GM12878 (cell line): Measurements from ENCODE around the gene TXNDC12.

ENCODE experiments used
- BACH1 ChIP-seq: fragments of 450-650 bp; IDR thresholded peaks from 2 replicates; pipeline ENCODE4 v1.6.1; 2017; ENCODE audit warnings: mild to moderate bottlenecking, borderline replicate concordance
- EED ChIP-seq: sonication (generic); IDR thresholded peaks from 2 replicates; pipeline ENCODE4 v1.6.1; 2016; ENCODE audit warnings: antibody characterized with exemption, low read depth
- FOS ChIP-seq: IDR thresholded peaks from 3 replicates; pipeline ENCODE4 v1.6.1; 2011; ENCODE audit warnings: borderline replicate concordance; ENCODE audit not compliant: insufficient read length; ENCODE audit errors: extremely low read depth
- MYC ChIP-seq: IDR thresholded peaks from 2 replicates; pipeline ENCODE4 v1.6.1; 2011; ENCODE audit warnings: mild to moderate bottlenecking, low read length, moderate library complexity, inconsistent platforms; ENCODE audit not compliant: insufficient read depth, insufficient replicate concordance, insufficient read length, severe bottlenecking
- RAD21 ChIP-seq: IDR thresholded peaks from 2 replicates; pipeline ENCODE4 v1.6.1; 2011; ENCODE audit warnings: mild to moderate bottlenecking, low read depth, low read length, moderate library complexity; ENCODE audit not compliant: insufficient read depth
- STAT1 ChIP-seq: fragments of 450-650 bp; conservative IDR thresholded peaks from 2 replicates; pipeline ENCODE4 v1.6.1; 2014; ENCODE audit warnings: antibody characterized with exemption, mild to moderate bottlenecking
- TF ChIP-seq, protein P1 (sequence below), 3 experiments: IDR thresholded peaks in 2 of 3; conservative IDR thresholded peaks in 1 of 3; 2 replicates each; pipeline ENCODE4 v1.5.1; 2011; ENCODE audit warnings: low read depth in 3 of 3, low read length in 3 of 3, mild to moderate bottlenecking in 3 of 3, control low read depth in 2 of 3, moderate library complexity in 2 of 3, inconsistent platforms in 1 of 3, mixed read lengths in 1 of 3; ENCODE audit not compliant: control insufficient read depth in 2 of 3, insufficient read depth in 1 of 3; ENCODE audit errors: extremely low read depth in 1 of 3

DNA sequence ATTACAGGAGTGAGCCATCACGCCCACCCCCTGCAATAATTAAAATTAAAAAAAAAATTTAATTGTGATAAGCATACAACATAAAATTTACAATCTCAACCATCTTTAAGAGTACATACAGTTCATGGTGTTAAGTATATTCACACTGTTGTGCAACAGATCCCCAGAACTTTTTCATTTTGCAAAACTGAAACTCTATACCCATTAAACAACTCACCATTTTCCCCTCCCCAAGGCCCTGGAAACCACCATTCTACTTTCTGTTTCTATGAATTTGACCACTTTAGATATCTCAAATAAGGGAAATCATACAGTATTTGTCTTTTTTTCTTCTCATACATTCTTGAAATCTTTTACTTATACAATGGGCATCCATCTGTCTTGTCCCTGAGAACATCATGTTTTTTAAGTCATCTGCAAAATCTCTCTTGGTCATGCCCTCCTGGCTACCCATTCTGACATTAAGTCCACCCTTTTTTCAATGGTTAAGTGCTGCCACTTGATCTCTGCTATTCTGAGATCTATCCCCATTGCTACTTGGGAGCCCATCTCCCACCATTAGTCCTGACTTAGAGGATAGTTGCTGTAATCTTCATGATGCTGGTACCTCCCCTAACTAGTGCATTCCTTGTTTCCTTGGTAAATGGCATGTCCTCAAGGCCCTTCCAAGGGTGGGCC, 47.5 kb upstream of the TXNDC12 start:
- TF ChIP-seq EED (no peak), MYC (no peak), FOS (no peak), STAT1 (no peak), RAD21 (no peak), BACH1 (no peak)
- TF ChIP-seq, protein P1, sequence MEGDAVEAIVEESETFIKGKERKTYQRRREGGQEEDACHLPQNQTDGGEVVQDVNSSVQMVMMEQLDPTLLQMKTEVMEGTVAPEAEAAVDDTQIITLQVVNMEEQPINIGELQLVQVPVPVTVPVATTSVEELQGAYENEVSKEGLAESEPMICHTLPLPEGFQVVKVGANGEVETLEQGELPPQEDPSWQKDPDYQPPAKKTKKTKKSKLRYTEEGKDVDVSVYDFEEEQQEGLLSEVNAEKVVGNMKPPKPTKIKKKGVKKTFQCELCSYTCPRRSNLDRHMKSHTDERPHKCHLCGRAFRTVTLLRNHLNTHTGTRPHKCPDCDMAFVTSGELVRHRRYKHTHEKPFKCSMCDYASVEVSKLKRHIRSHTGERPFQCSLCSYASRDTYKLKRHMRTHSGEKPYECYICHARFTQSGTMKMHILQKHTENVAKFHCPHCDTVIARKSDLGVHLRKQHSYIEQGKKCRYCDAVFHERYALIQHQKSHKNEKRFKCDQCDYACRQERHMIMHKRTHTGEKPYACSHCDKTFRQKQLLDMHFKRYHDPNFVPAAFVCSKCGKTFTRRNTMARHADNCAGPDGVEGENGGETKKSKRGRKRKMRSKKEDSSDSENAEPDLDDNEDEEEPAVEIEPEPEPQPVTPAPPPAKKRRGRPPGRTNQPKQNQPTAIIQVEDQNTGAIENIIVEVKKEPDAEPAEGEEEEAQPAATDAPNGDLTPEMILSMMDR (IDR thresholded peaks at IDR 0.05 in 2 of 3, conservative IDR thresholded peaks at IDR 0.05 in 1 of 3; ENCODE audit: control insufficient read depth in 2 of 3, extremely low read depth in 1 of 3, insufficient read depth in 1 of 3, low read depth in 3 of 3, low read length in 3 of 3) = no peak
